K562 (cell line): ENCODE results near the gene KIF3A. TPM values are rescaled to one million over a fixed set of nuclear protein-coding genes. Genes with fewer than 3 reads are reported as not detected.

Experiments used
- DIDO1 ChIP-seq: fragments of 450-650 bp; IDR thresholded peaks from 2 replicates; pipeline ENCODE4 v1.6.1; 2016; ENCODE audit warnings: low read depth, missing biosample characterization, missing genetic modification characterization
- ZNF146 ChIP-seq: IDR thresholded peaks from one replicate; pipeline ENCODE4 v1.6.1; 2018; ENCODE audit warnings: missing compliant biosample characterization; ENCODE audit not compliant: unreplicated experiment
- ZNF592 ChIP-seq: fragments of 450-650 bp; IDR thresholded peaks from 2 replicates; pipeline ENCODE4 v1.6.1; 2017; ENCODE audit warnings: antibody characterized with exemption, mild to moderate bottlenecking
- polyA plus RNA-seq, 8 experiments: library from polyadenylated mRNA; depleted of rRNA in 4 of 8; stranded (reverse) in 5 of 8; unstranded in 3 of 8; fragments of >200 nt; fragmentation: Nextera tagmentation in 2 of 8; fragmentation: Illumina TruSeq in 1 of 8; extraction: Ambion mirVana in 2 of 8; extraction: Trizol in 1 of 8; gene quantifications; 2 replicates each; pipeline versions ENCODE4 v1.2.1 to v1.2.3, GENCODE V29; 2011 to 2014; ENCODE audit warnings: inconsistent platforms in 1 of 8, missing spikeins in 1 of 8
- total RNA-seq, 7 experiments: library from RNA; depleted of rRNA in 6 of 7; stranded (reverse); fragments of >200 nt in 6 of 7; fragmentation: Illumina TruSeq in 2 of 7; extraction: Trizol in 2 of 7; gene quantifications; 2 replicates each; pipeline versions ENCODE4 v1.2.1 to v1.2.3, GENCODE V29; 2011 to 2021; ENCODE audit warnings: low replicate concordance in 1 of 7
- TF ChIP-seq, protein P1 (sequence below): fragments of 450-650 bp; IDR thresholded peaks from 2 replicates; pipeline ENCODE4 v1.6.1; 2016; ENCODE audit warnings: borderline replicate concordance
- TF ChIP-seq, protein P2 (sequence below): fragments of 200-600 bp; sonication (generic); IDR thresholded peaks from one replicate; pipeline ENCODE4 v1.6.1; 2012; ENCODE audit warnings: mild to moderate bottlenecking, low read depth, low read length, inconsistent platforms

KIF3A gene
- total and polyA plus RNA-seq, 9 of the 15 experiments (the other 6 are each of a cell fraction or from before 2014, with no cell fraction given), result 1.5 to 7.8 (median 6.0) TPM

- no peak for TF ChIP-seq ZNF592
- TF ChIP-seq, protein P1, sequence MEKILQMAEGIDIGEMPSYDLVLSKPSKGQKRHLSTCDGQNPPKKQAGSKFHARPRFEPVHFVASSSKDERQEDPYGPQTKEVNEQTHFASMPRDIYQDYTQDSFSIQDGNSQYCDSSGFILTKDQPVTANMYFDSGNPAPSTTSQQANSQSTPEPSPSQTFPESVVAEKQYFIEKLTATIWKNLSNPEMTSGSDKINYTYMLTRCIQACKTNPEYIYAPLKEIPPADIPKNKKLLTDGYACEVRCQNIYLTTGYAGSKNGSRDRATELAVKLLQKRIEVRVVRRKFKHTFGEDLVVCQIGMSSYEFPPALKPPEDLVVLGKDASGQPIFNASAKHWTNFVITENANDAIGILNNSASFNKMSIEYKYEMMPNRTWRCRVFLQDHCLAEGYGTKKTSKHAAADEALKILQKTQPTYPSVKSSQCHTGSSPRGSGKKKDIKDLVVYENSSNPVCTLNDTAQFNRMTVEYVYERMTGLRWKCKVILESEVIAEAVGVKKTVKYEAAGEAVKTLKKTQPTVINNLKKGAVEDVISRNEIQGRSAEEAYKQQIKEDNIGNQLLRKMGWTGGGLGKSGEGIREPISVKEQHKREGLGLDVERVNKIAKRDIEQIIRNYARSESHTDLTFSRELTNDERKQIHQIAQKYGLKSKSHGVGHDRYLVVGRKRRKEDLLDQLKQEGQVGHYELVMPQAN, result no peak
- no peak for TF ChIP-seq DIDO1 (tag)
- TF ChIP-seq, protein P2, sequence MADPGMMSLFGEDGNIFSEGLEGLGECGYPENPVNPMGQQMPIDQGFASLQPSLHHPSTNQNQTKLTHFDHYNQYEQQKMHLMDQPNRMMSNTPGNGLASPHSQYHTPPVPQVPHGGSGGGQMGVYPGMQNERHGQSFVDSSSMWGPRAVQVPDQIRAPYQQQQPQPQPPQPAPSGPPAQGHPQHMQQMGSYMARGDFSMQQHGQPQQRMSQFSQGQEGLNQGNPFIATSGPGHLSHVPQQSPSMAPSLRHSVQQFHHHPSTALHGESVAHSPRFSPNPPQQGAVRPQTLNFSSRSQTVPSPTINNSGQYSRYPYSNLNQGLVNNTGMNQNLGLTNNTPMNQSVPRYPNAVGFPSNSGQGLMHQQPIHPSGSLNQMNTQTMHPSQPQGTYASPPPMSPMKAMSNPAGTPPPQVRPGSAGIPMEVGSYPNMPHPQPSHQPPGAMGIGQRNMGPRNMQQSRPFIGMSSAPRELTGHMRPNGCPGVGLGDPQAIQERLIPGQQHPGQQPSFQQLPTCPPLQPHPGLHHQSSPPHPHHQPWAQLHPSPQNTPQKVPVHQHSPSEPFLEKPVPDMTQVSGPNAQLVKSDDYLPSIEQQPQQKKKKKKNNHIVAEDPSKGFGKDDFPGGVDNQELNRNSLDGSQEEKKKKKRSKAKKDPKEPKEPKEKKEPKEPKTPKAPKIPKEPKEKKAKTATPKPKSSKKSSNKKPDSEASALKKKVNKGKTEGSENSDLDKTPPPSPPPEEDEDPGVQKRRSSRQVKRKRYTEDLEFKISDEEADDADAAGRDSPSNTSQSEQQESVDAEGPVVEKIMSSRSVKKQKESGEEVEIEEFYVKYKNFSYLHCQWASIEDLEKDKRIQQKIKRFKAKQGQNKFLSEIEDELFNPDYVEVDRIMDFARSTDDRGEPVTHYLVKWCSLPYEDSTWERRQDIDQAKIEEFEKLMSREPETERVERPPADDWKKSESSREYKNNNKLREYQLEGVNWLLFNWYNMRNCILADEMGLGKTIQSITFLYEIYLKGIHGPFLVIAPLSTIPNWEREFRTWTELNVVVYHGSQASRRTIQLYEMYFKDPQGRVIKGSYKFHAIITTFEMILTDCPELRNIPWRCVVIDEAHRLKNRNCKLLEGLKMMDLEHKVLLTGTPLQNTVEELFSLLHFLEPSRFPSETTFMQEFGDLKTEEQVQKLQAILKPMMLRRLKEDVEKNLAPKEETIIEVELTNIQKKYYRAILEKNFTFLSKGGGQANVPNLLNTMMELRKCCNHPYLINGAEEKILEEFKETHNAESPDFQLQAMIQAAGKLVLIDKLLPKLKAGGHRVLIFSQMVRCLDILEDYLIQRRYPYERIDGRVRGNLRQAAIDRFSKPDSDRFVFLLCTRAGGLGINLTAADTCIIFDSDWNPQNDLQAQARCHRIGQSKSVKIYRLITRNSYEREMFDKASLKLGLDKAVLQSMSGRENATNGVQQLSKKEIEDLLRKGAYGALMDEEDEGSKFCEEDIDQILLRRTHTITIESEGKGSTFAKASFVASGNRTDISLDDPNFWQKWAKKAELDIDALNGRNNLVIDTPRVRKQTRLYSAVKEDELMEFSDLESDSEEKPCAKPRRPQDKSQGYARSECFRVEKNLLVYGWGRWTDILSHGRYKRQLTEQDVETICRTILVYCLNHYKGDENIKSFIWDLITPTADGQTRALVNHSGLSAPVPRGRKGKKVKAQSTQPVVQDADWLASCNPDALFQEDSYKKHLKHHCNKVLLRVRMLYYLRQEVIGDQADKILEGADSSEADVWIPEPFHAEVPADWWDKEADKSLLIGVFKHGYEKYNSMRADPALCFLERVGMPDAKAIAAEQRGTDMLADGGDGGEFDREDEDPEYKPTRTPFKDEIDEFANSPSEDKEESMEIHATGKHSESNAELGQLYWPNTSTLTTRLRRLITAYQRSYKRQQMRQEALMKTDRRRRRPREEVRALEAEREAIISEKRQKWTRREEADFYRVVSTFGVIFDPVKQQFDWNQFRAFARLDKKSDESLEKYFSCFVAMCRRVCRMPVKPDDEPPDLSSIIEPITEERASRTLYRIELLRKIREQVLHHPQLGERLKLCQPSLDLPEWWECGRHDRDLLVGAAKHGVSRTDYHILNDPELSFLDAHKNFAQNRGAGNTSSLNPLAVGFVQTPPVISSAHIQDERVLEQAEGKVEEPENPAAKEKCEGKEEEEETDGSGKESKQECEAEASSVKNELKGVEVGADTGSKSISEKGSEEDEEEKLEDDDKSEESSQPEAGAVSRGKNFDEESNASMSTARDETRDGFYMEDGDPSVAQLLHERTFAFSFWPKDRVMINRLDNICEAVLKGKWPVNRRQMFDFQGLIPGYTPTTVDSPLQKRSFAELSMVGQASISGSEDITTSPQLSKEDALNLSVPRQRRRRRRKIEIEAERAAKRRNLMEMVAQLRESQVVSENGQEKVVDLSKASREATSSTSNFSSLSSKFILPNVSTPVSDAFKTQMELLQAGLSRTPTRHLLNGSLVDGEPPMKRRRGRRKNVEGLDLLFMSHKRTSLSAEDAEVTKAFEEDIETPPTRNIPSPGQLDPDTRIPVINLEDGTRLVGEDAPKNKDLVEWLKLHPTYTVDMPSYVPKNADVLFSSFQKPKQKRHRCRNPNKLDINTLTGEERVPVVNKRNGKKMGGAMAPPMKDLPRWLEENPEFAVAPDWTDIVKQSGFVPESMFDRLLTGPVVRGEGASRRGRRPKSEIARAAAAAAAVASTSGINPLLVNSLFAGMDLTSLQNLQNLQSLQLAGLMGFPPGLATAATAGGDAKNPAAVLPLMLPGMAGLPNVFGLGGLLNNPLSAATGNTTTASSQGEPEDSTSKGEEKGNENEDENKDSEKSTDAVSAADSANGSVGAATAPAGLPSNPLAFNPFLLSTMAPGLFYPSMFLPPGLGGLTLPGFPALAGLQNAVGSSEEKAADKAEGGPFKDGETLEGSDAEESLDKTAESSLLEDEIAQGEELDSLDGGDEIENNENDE, result no peak
- TF ChIP-seq ZNF146, result no peak
Measured at GRCh38 chr5:132669455-132669820, 67.9 kb downstream of the KIF3A start (continued).
